Trophoblast cell (in vitro differentiated cells and primary cell): ENCODE data around the gene ELMOD1.

Experiments used
- DNase-seq, 2 donors: peaks; one replicate each; pipeline ENCODE4 v3.0.0-alpha.2; 2016
- H2AFZ ChIP-seq: 2 replicates; pipeline ENCODE4 v1.6.1; 2013; ENCODE audit warnings: low read length, moderate library complexity, mild to moderate bottlenecking; ENCODE audit not compliant: insufficient read depth, poor library complexity
- H2AK5ac ChIP-seq: 2 replicates; pipeline ENCODE4 v1.6.1; 2013; ENCODE audit warnings: mild to moderate bottlenecking, low read length
- H2BK120ac ChIP-seq: 2 replicates; pipeline ENCODE4 v1.6.1; 2013; ENCODE audit warnings: low read length, mild to moderate bottlenecking, moderate library complexity; ENCODE audit not compliant: insufficient read depth, poor library complexity
- H2BK12ac ChIP-seq: 2 replicates; pipeline ENCODE4 v1.6.1; 2013; ENCODE audit warnings: mild to moderate bottlenecking, low read length, moderate library complexity
- H2BK5ac ChIP-seq: 2 replicates; pipeline ENCODE4 v1.6.1; 2013; ENCODE audit warnings: low read length, low read depth, moderate library complexity, mild to moderate bottlenecking; ENCODE audit not compliant: poor library complexity
- H3K14ac ChIP-seq: 2 replicates; pipeline ENCODE4 v1.6.1; 2013; ENCODE audit warnings: mild to moderate bottlenecking, low read length
- H3K18ac ChIP-seq: 2 replicates; pipeline ENCODE4 v1.6.1; 2013; ENCODE audit warnings: mild to moderate bottlenecking, low read length
- H3K23ac ChIP-seq: 2 replicates; pipeline ENCODE4 v1.6.1; 2013; ENCODE audit warnings: low read length
- H3K27ac ChIP-seq: 2 replicates; pipeline ENCODE4 v1.5.1; 2013; ENCODE audit warnings: low read depth, mild to moderate bottlenecking, inconsistent platforms, low read length, moderate library complexity
- H3K27me3 ChIP-seq: 2 replicates; pipeline ENCODE4 v1.6.1; 2013; ENCODE audit warnings: inconsistent platforms, mild to moderate bottlenecking, low read length, moderate library complexity; ENCODE audit not compliant: insufficient read depth
- H3K36me3 ChIP-seq, 2 experiments: 1 replicate in 1 of 2; 2 replicates in 1 of 2; pipeline ENCODE4 v1.6.1; 2013; ENCODE audit warnings: low read length in 2 of 2, mild to moderate bottlenecking in 2 of 2, moderate library complexity in 1 of 2; ENCODE audit not compliant: insufficient read depth in 2 of 2, control insufficient read depth in 1 of 2
- H3K4ac ChIP-seq: 2 replicates; pipeline ENCODE4 v1.6.1; 2013; ENCODE audit warnings: low read depth, mild to moderate bottlenecking, low read length, moderate library complexity
- H3K4me1 ChIP-seq, 2 experiments: 1 replicate in 1 of 2; 2 replicates in 1 of 2; pipeline ENCODE4 v1.6.1; 2013; ENCODE audit warnings: low read length in 2 of 2, mild to moderate bottlenecking in 2 of 2, moderate library complexity in 1 of 2; ENCODE audit not compliant: insufficient read depth in 2 of 2, control insufficient read depth in 1 of 2
- H3K4me2 ChIP-seq: 2 replicates; pipeline ENCODE4 v1.6.1; 2013; ENCODE audit warnings: inconsistent platforms, mild to moderate bottlenecking, low read length, moderate library complexity
- H3K4me3 ChIP-seq: 2 replicates; pipeline ENCODE4 v1.5.1; 2013; ENCODE audit warnings: mild to moderate bottlenecking, low read depth, low read length, inconsistent platforms
- H3K79me1 ChIP-seq: one replicate; pipeline ENCODE4 v1.6.1; 2013; ENCODE audit warnings: low read length
- H3K79me2 ChIP-seq: 2 replicates; pipeline ENCODE4 v1.6.1; 2013; ENCODE audit warnings: low read length, mild to moderate bottlenecking; ENCODE audit not compliant: control insufficient read depth, insufficient read depth, poor library complexity
- H3K9ac ChIP-seq: 2 replicates; pipeline ENCODE4 v1.6.1; 2013; ENCODE audit warnings: mild to moderate bottlenecking, low read length
- H3K9me3 ChIP-seq: 2 replicates; pipeline ENCODE4 v1.6.1; 2013; ENCODE audit warnings: low read depth, mild to moderate bottlenecking, control low read depth, inconsistent platforms, low read length; ENCODE audit not compliant: insufficient read depth
- H4K12ac ChIP-seq: 2 replicates; pipeline ENCODE4 v1.6.1; 2013; ENCODE audit warnings: low read depth, mild to moderate bottlenecking, low read length, moderate library complexity
- H4K8ac ChIP-seq: 2 replicates; pipeline ENCODE4 v1.6.1; 2013; ENCODE audit warnings: low read depth, mild to moderate bottlenecking, low read length, moderate library complexity
- H4K91ac ChIP-seq: one replicate; pipeline ENCODE4 v1.6.1; 2013; ENCODE audit warnings: low read depth, mild to moderate bottlenecking, low read length, moderate library complexity
- WGBS: extraction: QIAGEN DNeasy Blood & Tissue Kit; methylation state at CpG from one replicate; pipeline ENCODE4 v1.1.7; 2013; ENCODE audit warnings: missing lambda C conversion rate; ENCODE audit not compliant: insufficient read length, insufficient coverage; ENCODE audit errors: extremely low coverage; 5-methylcytosine and 5-hydroxymethylcytosine counted together

The ELMOD1 gene

DNA sequence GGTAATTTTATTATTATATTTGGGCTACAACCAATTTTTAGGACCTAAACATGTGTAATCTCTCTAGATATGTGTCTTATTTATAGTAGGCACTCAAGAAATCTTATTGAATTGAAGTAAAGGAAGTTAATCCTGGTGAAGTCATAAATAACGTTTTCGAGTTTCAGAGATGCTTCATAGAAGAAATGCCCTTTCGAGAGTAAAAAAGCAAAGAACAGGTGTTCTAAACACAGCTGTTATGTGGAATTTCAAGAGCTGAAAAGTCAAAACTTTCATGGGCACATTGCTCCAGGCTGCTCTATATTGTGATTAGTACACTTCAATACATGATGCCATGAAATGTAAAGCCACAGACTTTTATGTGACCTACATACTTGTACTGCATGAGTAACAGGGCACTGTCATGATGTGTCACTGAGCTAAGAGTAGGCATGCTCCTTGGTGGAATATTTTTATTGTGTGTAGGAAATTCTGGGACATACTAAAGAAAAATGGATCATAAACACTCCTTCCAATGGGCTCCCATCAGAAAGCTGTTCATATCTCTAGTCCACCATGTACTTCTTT lies 7.2 kb upstream of the ELMOD1 start:
- Histone ChIP-seq H2AK5ac (no peak overlapping the region), H3K4me3 (no peak overlapping the region), H3K27ac (no peak overlapping the region), H3K14ac (no peak overlapping the region), H4K8ac (no peak overlapping the region), H3K79me2 (no peaks in the 10 kb centered on the region), H2BK5ac (no peak overlapping the region), H4K12ac (no peak overlapping the region), H2BK120ac (no peak overlapping the region), H3K9me3 (no peaks in the 10 kb centered on the region), H3K4ac (no peak overlapping the region), H3K23ac (no peak overlapping the region), H3K79me1 (no peaks in the 10 kb centered on the region), H3K9ac (no peak overlapping the region), H3K27me3 (peaks cover 2% of the 10 kb centered on the region), H3K4me2 (no peak overlapping the region), H3K18ac (no peak overlapping the region), H2AFZ (no peak overlapping the region), H4K91ac (no peak overlapping the region), H3K4me1 (no peaks in the 10 kb centered on the region), H2BK12ac (no peak overlapping the region), H3K36me3 (no peaks in the 10 kb centered on the region)
- DNase-seq = no peak
- no CpG with 5 or more reads among the region's 3 CpGs for WGBS

DNA sequence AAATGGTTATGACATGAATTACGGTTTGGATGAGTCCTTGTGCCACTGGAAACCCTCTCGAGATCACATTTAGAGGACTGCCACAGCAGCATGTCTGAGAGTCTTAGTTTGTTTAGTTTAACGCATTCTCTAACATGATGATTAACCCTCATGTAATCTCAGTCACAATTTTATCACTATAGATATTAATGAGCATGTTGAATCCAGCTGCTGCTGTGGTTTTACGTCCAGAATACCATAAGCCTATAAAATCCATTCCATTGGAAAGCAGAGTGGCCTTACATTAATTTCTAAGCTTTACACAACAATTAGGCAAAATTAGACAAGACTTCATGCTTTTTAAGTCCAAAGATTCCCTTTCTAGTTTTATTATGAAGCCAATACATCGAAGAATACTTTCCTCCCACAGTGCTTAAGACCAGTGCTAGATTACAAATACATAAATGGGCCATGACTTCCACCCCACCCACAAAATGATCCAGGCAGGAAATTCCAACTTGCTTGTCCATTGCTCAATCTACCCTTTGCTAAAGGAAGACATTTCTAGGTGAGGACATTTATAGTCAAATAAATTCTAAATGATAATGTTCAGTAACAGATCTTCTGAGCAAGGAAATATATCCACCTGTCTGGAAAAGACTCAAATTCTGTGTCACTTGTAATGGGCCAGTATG lies 3.5 kb upstream of the ELMOD1 start:
- Histone ChIP-seq H3K9ac (no peak overlapping the region), H3K27ac (no peak overlapping the region), H4K8ac (no peak overlapping the region), H3K14ac (no peak overlapping the region), H3K9me3 (peaks cover 4% of the 10 kb centered on the region), H3K23ac (no peak overlapping the region), H2BK12ac (no peak overlapping the region), H2BK120ac (no peak overlapping the region), H3K79me2 (no peaks in the 10 kb centered on the region), H3K36me3 (no peaks in the 10 kb centered on the region), H3K4me2 (no peak overlapping the region), H4K12ac (no peak overlapping the region), H3K4ac (no peak overlapping the region), H4K91ac (no peak overlapping the region), H2BK5ac (no peak overlapping the region), H3K27me3 (peaks cover 26% of the 10 kb centered on the region), H2AFZ (no peak overlapping the region), H2AK5ac (no peak overlapping the region), H3K18ac (no peak overlapping the region), H3K79me1 (no peaks in the 10 kb centered on the region), H3K4me3 (no peak overlapping the region), H3K4me1 (peaks cover 7 to 8% of the 10 kb centered on the region in 2 experiments)
- no CpG with 5 or more reads among the region's 5 CpGs for WGBS
- no peak for DNase-seq

DNA sequence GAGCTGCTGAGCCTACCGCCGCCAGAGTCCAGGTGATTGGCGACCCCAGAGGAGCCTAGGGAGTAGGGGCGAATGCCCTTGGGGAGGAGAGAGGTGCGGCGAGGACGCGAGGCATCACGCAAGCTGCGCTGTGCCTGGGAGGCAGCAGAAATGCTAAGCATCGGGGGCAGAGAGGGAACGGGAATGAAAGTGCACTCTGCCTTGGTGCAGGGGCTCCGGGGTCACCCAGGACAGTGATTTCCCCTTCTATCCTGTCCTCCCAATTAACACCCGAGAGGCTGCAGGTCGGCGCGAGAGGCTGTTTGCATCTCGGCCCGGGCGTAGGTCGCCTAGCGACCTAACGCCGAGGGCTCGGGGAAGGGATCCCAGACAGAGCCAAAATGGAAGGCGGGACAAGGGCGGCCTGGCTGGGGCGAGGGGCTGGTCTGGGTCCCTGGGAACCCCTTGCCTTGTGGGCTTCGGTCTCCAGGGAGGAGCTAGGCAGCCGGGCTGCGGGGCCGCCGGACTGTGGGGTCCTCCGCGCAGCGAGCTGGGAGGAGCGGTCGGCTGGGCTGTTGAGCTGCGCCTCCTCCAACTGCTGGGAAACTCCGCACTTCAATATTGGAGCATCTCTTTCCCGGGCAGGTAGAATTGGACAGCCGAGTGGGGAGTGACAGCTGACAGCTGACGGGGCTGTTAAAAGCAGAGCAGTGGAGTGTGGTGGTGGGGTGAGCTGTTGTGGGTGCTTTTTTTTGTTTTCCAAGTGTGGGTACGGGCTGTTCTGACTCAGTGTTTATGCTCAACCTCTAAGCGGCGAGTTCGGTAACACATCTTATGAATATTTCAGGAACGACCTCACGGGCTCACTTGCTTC lies 657 bp downstream of the ELMOD1 start:
- no peak overlapping the region for H4K12ac ChIP-seq
- no peak overlapping the region for H3K9ac ChIP-seq
- peaks cover 7 to 8% of the 10 kb centered on the region in 2 experiments for H3K4me1 ChIP-seq
- H3K36me3 ChIP-seq = no peaks in the 10 kb centered on the region
- H4K91ac ChIP-seq = no peak overlapping the region
- no peaks in the 10 kb centered on the region for H3K79me2 ChIP-seq
- H3K18ac ChIP-seq = no peak overlapping the region
- H3K4ac ChIP-seq = no peak overlapping the region
- H2AFZ ChIP-seq = peak overlapping the region; percentile 24
- peak overlapping the region; percentile 76 for H3K4me3 ChIP-seq
- H3K14ac ChIP-seq = no peak overlapping the region
- H2AK5ac ChIP-seq = no peak overlapping the region
- H3K27me3 ChIP-seq = peaks cover 36% of the 10 kb centered on the region
- H2BK5ac ChIP-seq = no peak overlapping the region
- H4K8ac ChIP-seq = no peak overlapping the region
- H2BK12ac ChIP-seq = no peak overlapping the region
- DNase-seq = peak; percentile 5 to 24
- WGBS = no CpG with 5 or more reads among the region's 49 CpGs
- no peak overlapping the region for H2BK120ac ChIP-seq
- peak overlapping the region; percentile 93 for H3K4me2 ChIP-seq
- no peak overlapping the region for H3K23ac ChIP-seq
- no peak overlapping the region for H3K27ac ChIP-seq
- H3K79me1 ChIP-seq = no peaks in the 10 kb centered on the region
- H3K9me3 ChIP-seq = peaks cover 4% of the 10 kb centered on the region

DNA sequence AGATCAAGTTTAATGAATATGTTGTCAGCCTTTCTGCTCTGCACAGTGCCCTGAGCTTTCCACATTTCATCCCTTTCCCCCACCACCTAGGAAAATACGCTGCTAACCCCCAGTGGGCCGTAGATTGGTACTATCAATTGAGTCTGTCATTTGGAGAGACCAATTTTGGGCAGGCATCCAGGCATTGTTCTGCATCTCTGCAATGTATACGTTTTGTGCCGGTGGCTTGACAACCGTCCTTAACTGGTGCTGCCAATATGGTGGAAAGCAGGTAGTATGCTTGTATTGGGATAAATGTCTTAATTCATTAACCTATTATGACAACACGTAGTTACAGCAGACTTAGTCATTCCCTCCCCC lies 1.3 kb downstream of the ELMOD1 start:
- no peak overlapping the region for H3K9ac ChIP-seq
- no peak overlapping the region for H4K91ac ChIP-seq
- H3K9me3 ChIP-seq = peaks cover 4% of the 10 kb centered on the region
- H3K4ac ChIP-seq = no peak overlapping the region
- no peak overlapping the region for H3K23ac ChIP-seq
- no peak overlapping the region for H2AFZ ChIP-seq
- no CpG with 5 or more reads among the region's 6 CpGs for whole genome bisulfite sequencing
- no peak overlapping the region for H3K27ac ChIP-seq
- no peak overlapping the region for H2BK5ac ChIP-seq
- no peak for DNase-seq
- no peak overlapping the region for H3K18ac ChIP-seq
- H3K27me3 ChIP-seq = peaks cover 36% of the 10 kb centered on the region
- H2AK5ac ChIP-seq = no peak overlapping the region
- H3K79me1 ChIP-seq = no peaks in the 10 kb centered on the region
- H3K14ac ChIP-seq = no peak overlapping the region
- H4K8ac ChIP-seq = no peak overlapping the region
- H3K4me3 ChIP-seq = no peak overlapping the region
- H2BK12ac ChIP-seq = no peak overlapping the region
- H4K12ac ChIP-seq = no peak overlapping the region
- peak overlapping the region; percentile 93 for H3K4me2 ChIP-seq
- H3K4me1 ChIP-seq = peaks cover 7 to 8% of the 10 kb centered on the region in 2 experiments
- no peaks in the 10 kb centered on the region for H3K79me2 ChIP-seq
- H3K36me3 ChIP-seq = no peaks in the 10 kb centered on the region
- H2BK120ac ChIP-seq = no peak overlapping the region
